ENCODE data around the gene ZNF587.
A peak's percentile ranks its signal among the peaks of the same experiment; 100 is the strongest.
"Not testable (repeated sequence)": the region's sequence is repeated elsewhere in the genome, so short reads cannot be mapped to it uniquely, and the experiment has no call there.

The ZNF587 gene

GRCh38 chr19:57851812-57852603, 2.3 kb downstream of the ZNF587 start:
- not testable (repeated sequence) for H3K27ac ChIP-seq (ENCODE audit: low read depth, low read length); H3K9me3 ChIP-seq (ENCODE audit: control insufficient read depth, insufficient read depth, low read depth, low read length); H3K4me3 ChIP-seq (ENCODE audit: low read depth, low read length); H3K4me1 ChIP-seq (ENCODE audit: control insufficient read depth, insufficient read depth, low read length); H3K27me3 ChIP-seq (ENCODE audit: control insufficient read depth, insufficient read depth, low read length); H3K9ac ChIP-seq (ENCODE audit: low read length)
- H3K36me3 ChIP-seq (ENCODE audit: control insufficient read depth, insufficient read depth, low read length): peaks cover 44% of the 10 kb centered on the region

- peaks cover 61% of the 10 kb centered on the region for H3K36me3 ChIP-seq (ENCODE audit: control insufficient read depth, insufficient read depth, low read length)
- H3K4me3 ChIP-seq (ENCODE audit: low read depth, low read length): not testable (repeated sequence)
Observed at GRCh38 chr19:57854117-57854516, 4.5 kb downstream of the ZNF587 start.

GRCh38 chr19:57862351-57862750, 12.7 kb downstream of the ZNF587 start:
- H3K4me3 ChIP-seq (ENCODE audit: low read depth, low read length); H3K9ac ChIP-seq (ENCODE audit: low read length); H3K4me1 ChIP-seq (ENCODE audit: control insufficient read depth, insufficient read depth, low read length); H3K27ac ChIP-seq (ENCODE audit: low read depth, low read length); H3K9me3 ChIP-seq (ENCODE audit: control insufficient read depth, insufficient read depth, low read depth, low read length); H3K27me3 ChIP-seq (ENCODE audit: control insufficient read depth, insufficient read depth, low read length): not testable (repeated sequence)
- peaks cover 88% of the 10 kb centered on the region for H3K36me3 ChIP-seq (ENCODE audit: control insufficient read depth, insufficient read depth, low read length)

More at GRCh38 chr19:57854117-57854516, 4.5 kb downstream of the ZNF587 start:
- H3K9ac ChIP-seq (ENCODE audit: low read length); H3K27me3 ChIP-seq (ENCODE audit: control insufficient read depth, insufficient read depth, low read length); H3K9me3 ChIP-seq (ENCODE audit: control insufficient read depth, insufficient read depth, low read depth, low read length); H3K27ac ChIP-seq (ENCODE audit: low read depth, low read length); H3K4me1 ChIP-seq (ENCODE audit: control insufficient read depth, insufficient read depth, low read length): not testable (repeated sequence)

GRCh38 chr19:57867868-57868492, 18.3 kb downstream of the ZNF587 start:
- no peak overlapping the region for H3K4me3 ChIP-seq (ENCODE audit: low read depth, low read length)
- peaks cover 87% of the 10 kb centered on the region for H3K36me3 ChIP-seq (ENCODE audit: control insufficient read depth, insufficient read depth, low read length)
- no peak overlapping the region for H3K27ac ChIP-seq (ENCODE audit: low read depth, low read length)
- no peaks in the 10 kb centered on the region for H3K4me1 ChIP-seq (ENCODE audit: control insufficient read depth, insufficient read depth, low read length)
- H3K9me3 ChIP-seq (ENCODE audit: control insufficient read depth, insufficient read depth, low read depth, low read length): peaks cover 35% of the 10 kb centered on the region
- no peak overlapping the region for H3K9ac ChIP-seq (ENCODE audit: low read length)
- H3K27me3 ChIP-seq (ENCODE audit: control insufficient read depth, insufficient read depth, low read length): no peaks in the 10 kb centered on the region

GRCh38 chr19:57869655-57870054, 20.0 kb downstream of the ZNF587 start:
- Histone ChIP-seq H3K9me3 (ENCODE audit: control insufficient read depth, insufficient read depth, low read depth, low read length) (peaks cover 51% of the 10 kb centered on the region), H3K36me3 (ENCODE audit: control insufficient read depth, insufficient read depth, low read length) (peaks cover 92% of the 10 kb centered on the region)
- H3K4me3 ChIP-seq (ENCODE audit: low read depth, low read length); H3K4me1 ChIP-seq (ENCODE audit: control insufficient read depth, insufficient read depth, low read length); H3K9ac ChIP-seq (ENCODE audit: low read length); H3K27me3 ChIP-seq (ENCODE audit: control insufficient read depth, insufficient read depth, low read length); H3K27ac ChIP-seq (ENCODE audit: low read depth, low read length): not testable (repeated sequence)

- no peak overlapping the region for H3K4me3 ChIP-seq (ENCODE audit: low read depth, low read length)
- H3K9ac ChIP-seq (ENCODE audit: low read length): no peak overlapping the region
- H3K4me1 ChIP-seq (ENCODE audit: control insufficient read depth, insufficient read depth, low read length): no peaks in the 10 kb centered on the region
- peaks cover 55% of the 10 kb centered on the region for H3K9me3 ChIP-seq (ENCODE audit: control insufficient read depth, insufficient read depth, low read depth, low read length)
- H3K36me3 ChIP-seq (ENCODE audit: control insufficient read depth, insufficient read depth, low read length): peaks cover 90% of the 10 kb centered on the region
- no peak overlapping the region for H3K27ac ChIP-seq (ENCODE audit: low read depth, low read length)
- no peaks in the 10 kb centered on the region for H3K27me3 ChIP-seq (ENCODE audit: control insufficient read depth, insufficient read depth, low read length)
Observed at GRCh38 chr19:57870225-57870624, 20.6 kb downstream of the ZNF587 start.

GRCh38 chr19:57872450-57872849, 22.8 kb downstream of the ZNF587 start:
- no peaks in the 10 kb centered on the region for H3K4me1 ChIP-seq (ENCODE audit: control insufficient read depth, insufficient read depth, low read length)
- H3K27me3 ChIP-seq (ENCODE audit: control insufficient read depth, insufficient read depth, low read length): no peaks in the 10 kb centered on the region
- no peak overlapping the region for H3K27ac ChIP-seq (ENCODE audit: low read depth, low read length)
- no peak overlapping the region for H3K4me3 ChIP-seq (ENCODE audit: low read depth, low read length)
- peaks cover 92% of the 10 kb centered on the region for H3K36me3 ChIP-seq (ENCODE audit: control insufficient read depth, insufficient read depth, low read length)
- H3K9ac ChIP-seq (ENCODE audit: low read length): no peak overlapping the region
- H3K9me3 ChIP-seq (ENCODE audit: control insufficient read depth, insufficient read depth, low read depth, low read length): peaks cover 74% of the 10 kb centered on the region

GRCh38 chr19:57873883-57874799, 24.5 kb downstream of the ZNF587 start:
- H3K36me3 ChIP-seq (ENCODE audit: control insufficient read depth, insufficient read depth, low read length): peaks cover 95% of the 10 kb centered on the region
- H3K4me3 ChIP-seq (ENCODE audit: low read depth, low read length): not testable (repeated sequence)

GRCh38 chr19:57886046-57886445, 36.4 kb downstream of the ZNF587 start:
- H3K4me1 ChIP-seq (ENCODE audit: control insufficient read depth, insufficient read depth, low read length): peaks cover 7% of the 10 kb centered on the region; the same call in 1 of the 2 replicates
- H3K9ac ChIP-seq (ENCODE audit: low read length): no peak overlapping the region
- peaks cover 40% of the 10 kb centered on the region for H3K36me3 ChIP-seq (ENCODE audit: control insufficient read depth, insufficient read depth, low read length)
- H3K9me3 ChIP-seq (ENCODE audit: control insufficient read depth, insufficient read depth, low read depth, low read length): peaks cover 18% of the 10 kb centered on the region; the same call in 1 of the 2 replicates
- H3K27ac ChIP-seq (ENCODE audit: low read depth, low read length): peak overlapping the region; percentile 62; the same call in 1 of the 2 replicates
- H3K27me3 ChIP-seq (ENCODE audit: control insufficient read depth, insufficient read depth, low read length): no peaks in the 10 kb centered on the region
- H3K4me3 ChIP-seq (ENCODE audit: low read depth, low read length): peak overlapping the region; percentile 94

More at GRCh38 chr19:57873883-57874799, 24.5 kb downstream of the ZNF587 start:
- not testable (repeated sequence) for H3K9ac ChIP-seq (ENCODE audit: low read length); H3K27ac ChIP-seq (ENCODE audit: low read depth, low read length); H3K27me3 ChIP-seq (ENCODE audit: control insufficient read depth, insufficient read depth, low read length); H3K4me1 ChIP-seq (ENCODE audit: control insufficient read depth, insufficient read depth, low read length)
- H3K9me3 ChIP-seq (ENCODE audit: control insufficient read depth, insufficient read depth, low read depth, low read length): peaks cover 82% of the 10 kb centered on the region

GRCh38 chr19:57887195-57887941, 37.7 kb downstream of the ZNF587 start:
- Histone ChIP-seq H3K36me3 (ENCODE audit: control insufficient read depth, insufficient read depth, low read length) (peaks cover 40% of the 10 kb centered on the region), H3K4me1 (ENCODE audit: control insufficient read depth, insufficient read depth, low read length) (peaks cover 7% of the 10 kb centered on the region; the same call in 1 of the 2 replicates), H3K27me3 (ENCODE audit: control insufficient read depth, insufficient read depth, low read length) (no peaks in the 10 kb centered on the region), H3K9ac (ENCODE audit: low read length) (peak overlapping the region; percentile 93), H3K4me3 (ENCODE audit: low read depth, low read length) (peak overlapping the region; percentile 94), H3K27ac (ENCODE audit: low read depth, low read length) (peak overlapping the region; percentile 92), H3K9me3 (ENCODE audit: control insufficient read depth, insufficient read depth, low read depth, low read length) (peaks cover 18% of the 10 kb centered on the region; the same call in 1 of the 2 replicates)

All from HUES6 (cell line).